Putamen (tissue), 1 donor: Measurements from ENCODE around the gene KIF18B.

ENCODE experiments used
- DNase-seq: peaks from one replicate; pipeline ENCODE4 v3.0.0-alpha.2; 2016; ENCODE audit warnings: low spot score

The KIF18B gene

GRCh38 chr17:44947461-44948314 lies at the start of gene KIF18B:
Gene KIF18B (minus strand): TSS chr17:44947773. CDS start chr17:44936344, 11,429 bp downstream.
- DNase-seq = peak; percentile 87

DNA sequence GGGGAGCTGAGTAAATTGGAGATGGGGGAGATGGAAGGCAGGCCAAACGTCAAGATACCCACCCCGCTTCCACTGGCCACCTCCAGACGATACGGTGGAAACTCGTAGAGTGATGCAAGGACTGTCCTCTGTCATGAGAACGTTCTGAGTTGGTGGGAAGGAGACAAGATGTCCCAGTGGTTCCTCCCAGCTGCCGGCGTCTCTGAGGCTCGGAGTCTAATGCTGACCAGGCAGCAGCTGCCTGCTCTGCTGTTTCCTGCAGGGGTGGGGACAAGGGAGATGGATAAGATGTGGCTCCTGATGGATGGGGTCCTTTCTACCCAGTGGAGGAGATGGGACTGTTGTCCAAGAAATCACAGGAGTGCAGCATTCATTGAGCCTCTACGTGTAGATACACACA lies 48.7 kb upstream of the KIF18B start:
- DNase-seq = no peak

- DNase-seq = no peak
Measured at GRCh38 chr17:44995436-44996001, 47.9 kb upstream of the KIF18B start.

DNA sequence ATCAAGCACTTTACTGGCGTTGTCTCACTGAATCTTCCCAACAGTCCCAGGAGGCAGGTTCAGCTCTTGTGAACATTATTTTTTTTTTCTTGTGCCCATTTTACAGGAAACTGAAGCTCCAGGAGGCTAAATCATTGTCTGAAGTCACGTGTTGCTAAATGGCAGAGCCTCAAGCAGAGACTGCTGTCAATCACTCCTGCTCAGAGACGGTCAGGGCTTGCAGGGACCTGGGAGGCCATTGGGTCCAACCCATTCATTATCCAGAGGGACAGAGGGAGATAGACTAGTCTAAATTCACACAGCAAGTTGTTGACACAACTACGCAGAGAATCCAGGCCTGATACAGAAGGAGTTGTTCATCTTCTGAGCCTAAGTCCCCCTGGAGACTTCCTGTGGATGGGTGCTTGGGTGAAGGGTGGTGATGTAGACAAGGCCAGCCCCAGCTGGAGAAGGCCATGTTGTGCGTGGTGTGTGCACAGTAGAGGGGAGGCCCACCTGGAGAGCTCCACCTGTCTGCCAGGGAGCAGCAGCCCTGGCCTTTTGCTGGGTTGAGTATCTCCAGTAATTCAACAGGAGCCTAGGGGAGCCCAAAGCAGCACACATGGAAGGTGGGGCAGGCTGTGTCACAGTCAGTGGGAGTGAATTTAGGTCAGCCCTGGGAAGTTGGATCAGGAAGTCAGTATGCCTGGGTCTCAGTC lies 44.8 kb upstream of the KIF18B start:
- DNase-seq = no peak

DNA sequence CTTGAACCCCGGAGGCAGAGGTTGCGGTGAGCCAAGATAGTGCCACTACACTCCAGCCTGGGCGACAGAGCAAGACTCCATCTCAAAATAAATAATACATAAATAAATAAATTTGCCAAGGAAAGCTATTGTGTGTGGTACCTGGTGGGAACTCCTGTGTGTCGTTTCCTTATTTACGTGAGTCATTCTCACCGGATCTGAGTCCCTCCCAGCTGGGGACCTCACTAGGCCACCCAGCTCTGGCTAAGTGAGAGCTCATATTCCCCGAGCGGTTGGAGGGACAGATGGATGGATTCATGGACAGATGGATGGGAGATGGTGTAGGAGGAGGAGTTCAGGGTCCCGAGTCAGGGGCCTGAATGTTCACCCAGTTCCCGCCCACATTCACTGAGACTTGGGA lies 43.4 kb upstream of the KIF18B start:
- DNase-seq = no peak

- DNase-seq = no peak
Measured at GRCh38 chr17:44989552-44990138, 42.1 kb upstream of the KIF18B start.

DNA sequence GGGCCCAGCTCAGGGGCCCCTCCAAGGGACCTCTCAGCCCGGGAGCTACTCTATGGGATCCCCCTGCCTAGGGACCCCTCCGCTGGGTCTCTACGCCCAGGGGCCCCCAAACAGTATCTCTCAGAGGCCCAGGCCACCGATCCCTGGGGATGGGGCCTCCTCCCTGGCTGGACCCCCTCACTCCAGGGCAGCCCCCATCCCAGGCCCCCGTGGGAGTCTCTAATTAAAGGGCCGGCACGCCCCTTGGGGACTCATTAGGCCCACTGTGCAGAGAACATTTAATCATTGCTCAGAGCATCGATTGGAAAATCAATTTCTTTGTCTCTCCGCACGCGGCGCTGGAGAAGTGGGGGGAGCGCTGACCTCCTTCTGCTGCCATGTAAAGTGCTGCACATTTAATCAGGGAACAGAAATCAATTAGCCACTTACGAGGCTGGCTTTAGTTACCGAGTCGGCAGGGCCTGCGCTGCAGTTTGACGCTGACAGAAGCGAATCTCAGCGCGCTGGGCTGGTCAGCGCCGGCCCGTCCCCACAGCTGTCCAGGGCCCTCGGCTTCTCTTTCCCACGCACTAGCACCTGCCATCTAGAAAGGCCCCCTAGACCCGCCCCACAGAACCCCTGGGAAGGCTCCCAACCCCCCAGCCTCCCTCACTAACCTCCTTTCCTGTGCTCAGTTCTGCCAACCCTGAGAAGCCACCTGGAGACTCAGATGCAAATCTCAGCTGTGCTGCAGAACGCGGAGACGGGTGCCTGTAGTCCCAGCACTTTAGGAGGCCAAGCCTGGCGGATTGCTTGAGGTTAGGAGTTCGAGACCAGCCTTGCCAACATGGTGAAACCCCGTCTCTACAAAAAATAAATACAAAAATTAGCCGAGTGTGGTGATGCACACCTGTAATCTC lies 40.7 kb upstream of the KIF18B start:
- no peak for DNase-seq

- no peak for DNase-seq
Measured at GRCh38 chr17:44983563-44983962, 36.0 kb upstream of the KIF18B start.

- no peak for DNase-seq
Measured at GRCh38 chr17:44982113-44982702, 34.6 kb upstream of the KIF18B start.

GRCh38 chr17:44981221-44981968 lies 33.8 kb upstream of the KIF18B start:
- DNase-seq = no peak

- no peak for DNase-seq
Measured at GRCh38 chr17:44979426-44979995, 31.9 kb upstream of the KIF18B start.

GRCh38 chr17:44978807-44979206 lies 31.2 kb upstream of the KIF18B start:
- no peak for DNase-seq

DNA sequence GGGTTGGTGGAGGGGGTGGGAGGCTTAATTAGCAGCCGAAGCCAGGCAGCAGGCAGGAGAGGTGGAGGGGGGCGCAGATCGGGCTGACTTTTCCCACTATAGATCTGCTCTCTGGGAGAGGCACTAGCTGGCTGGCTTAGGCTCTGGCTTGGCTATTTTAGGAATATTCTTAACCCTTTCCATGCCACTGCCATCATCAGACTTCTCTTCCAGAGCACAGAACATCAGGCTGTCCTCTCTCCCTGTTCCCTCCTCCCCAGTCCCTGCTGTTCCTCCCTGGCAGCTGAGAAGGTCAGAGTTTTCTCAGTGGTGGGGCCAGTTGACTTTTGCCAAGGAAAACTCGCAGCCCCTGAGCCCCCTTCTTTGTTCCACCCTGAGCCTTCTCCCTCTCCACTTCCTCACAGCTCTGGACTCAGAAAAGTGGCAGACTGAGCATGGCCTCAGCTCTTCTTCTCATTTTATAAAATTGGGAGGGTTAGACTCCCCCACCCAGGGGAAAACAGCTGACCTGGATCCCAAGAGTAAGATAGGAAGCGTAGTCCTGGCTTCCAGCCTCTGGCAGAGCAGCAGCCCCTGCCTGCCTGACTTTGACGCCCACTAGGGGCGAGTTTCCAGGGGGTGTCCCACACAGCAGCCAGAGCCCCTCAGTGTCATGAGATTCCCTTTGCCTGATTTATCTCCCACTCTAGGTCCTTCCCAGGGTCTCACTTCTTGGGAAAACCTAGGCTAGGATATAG lies 30.4 kb upstream of the KIF18B start:
- DNase-seq = no peak

DNA sequence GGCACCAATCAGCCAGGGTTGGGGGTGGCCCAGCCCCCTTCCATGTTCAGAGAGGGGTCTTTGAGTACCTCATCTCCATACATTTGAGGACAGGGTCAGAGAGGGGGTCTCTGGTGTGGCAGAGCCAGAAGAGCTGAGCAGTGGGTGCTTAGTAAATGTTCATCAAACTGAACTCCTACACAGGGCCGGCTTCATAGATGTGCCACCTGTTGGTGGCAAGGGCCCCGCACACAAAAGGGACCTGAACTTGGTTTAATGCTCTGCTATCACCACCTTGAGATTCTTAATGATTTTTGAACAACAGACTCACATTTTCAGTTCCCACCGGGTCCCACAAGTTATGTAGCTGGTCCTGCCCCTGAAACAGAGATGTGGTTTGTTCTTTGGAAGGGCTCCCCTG lies 29.5 kb upstream of the KIF18B start:
- DNase-seq = no peak

DNA sequence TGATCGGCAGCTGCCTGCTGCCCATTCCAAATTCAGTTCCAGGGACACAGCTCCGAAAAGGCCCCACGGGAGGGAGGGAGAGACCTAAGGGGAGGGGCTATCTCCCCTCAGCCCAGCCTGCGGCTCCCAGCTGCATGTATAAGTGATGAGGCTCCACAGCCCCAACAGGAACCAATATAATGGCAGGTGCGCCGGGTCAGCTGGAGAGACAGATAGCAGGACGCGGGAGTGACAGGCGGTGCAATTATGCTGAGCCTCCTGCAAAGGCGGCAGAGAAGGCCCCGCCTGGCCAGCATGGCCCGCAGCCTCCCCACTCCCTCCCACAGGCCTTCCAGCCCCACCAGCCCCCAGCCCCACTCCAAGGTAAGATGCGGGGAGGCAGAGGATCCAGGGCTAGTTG lies 28.6 kb upstream of the KIF18B start:
- DNase-seq = no peak

- no peak for DNase-seq
Measured at GRCh38 chr17:44972953-44973352, 25.4 kb upstream of the KIF18B start.

DNA sequence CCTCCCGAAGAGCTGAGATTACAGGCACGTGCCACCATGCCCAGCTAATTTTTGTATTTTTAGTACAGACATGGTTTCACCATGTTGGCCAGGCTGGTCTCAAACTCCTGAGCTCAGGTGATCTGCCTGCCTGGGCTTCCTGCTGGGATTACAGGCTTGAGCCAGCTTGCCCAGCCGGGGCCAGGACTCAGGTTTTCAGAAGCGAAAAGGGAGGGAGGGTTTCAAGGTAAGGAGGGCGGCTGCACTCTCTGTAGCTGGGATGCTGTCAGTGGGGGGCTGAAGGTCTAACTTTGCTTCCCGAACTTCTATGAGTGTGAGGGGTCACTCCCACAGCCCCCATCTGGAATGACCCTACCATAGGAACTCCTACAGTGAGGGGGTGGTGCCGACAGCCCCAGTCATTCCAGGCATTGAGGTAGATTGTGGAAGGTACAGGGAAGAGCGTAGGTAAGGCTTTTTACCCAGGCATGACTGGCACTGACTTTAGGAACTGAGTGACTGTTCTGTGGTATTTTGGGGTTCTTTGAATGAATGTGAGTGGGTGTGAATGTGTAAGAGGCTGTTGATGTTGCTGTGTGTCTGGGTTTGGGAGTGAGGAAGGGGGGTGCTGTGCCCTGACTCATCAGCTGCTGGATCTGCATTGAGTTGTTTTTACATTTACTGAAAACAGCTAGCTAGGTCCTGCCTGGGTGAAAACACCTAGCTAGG lies 24.4 kb upstream of the KIF18B start:
- peak; percentile 63 for DNase-seq

GRCh38 chr17:44970136-44970741 lies 22.7 kb upstream of the KIF18B start:
- no peak for DNase-seq
